GM19043 (cell line): ENCODE results near the gene RPL23.

Source experiments
- ATAC-seq: cut with Tn5 transposase; IDR thresholded peaks from one replicate; pipeline ENCODE4 v1.9.1; 2021; ENCODE audit warnings: low read depth; ENCODE audit not compliant: unreplicated experiment

The RPL23 gene

DNA sequence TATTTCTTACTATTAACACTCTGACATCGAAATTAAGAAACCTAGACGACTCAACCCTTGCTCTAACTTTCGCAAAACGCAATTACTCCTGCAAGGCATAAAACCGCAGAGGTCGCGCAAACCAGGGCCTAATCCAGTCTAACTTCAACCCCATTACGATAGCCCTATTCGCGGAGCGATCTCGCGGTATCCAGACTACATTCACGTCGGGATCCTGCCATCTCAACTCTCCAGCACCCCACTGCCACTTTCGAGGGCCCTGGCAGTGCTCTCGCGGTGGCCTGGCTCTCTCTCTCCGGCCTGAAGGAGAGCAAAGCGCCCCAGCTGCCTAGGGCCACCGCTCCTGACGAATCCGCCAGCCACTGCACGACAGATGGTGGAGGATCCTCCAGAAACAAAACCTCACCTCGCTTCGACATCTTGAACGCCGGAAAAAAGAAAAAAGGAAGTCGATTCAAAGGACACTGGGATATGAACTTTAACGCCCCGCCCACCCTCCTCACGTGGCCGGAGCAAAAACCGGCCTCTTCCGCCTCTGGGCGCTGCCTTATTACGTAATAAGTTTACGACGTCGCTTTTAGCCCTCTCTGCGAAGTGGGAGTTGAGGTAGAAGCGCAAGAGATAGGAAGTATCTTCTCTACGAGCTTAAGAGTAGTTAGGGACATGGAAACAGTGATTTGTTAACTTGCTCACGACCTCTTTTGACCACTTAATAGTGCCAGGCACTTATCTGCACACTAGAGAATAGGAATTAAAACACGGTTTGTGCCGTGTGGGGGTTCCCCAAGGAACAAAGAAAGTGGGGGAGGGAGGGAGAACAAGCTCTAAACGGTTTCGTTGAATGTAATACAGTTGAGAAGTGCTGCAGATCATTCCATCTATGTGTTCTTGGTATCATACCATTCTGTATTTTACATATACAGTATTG, at the start of gene RPL23:
Gene RPL23 (minus strand): TSS at position 430 of the 928 bp plus-strand sequence. CDS start 11 bp downstream, at position 419.
- peak; percentile 82 for ATAC-seq

DNA sequence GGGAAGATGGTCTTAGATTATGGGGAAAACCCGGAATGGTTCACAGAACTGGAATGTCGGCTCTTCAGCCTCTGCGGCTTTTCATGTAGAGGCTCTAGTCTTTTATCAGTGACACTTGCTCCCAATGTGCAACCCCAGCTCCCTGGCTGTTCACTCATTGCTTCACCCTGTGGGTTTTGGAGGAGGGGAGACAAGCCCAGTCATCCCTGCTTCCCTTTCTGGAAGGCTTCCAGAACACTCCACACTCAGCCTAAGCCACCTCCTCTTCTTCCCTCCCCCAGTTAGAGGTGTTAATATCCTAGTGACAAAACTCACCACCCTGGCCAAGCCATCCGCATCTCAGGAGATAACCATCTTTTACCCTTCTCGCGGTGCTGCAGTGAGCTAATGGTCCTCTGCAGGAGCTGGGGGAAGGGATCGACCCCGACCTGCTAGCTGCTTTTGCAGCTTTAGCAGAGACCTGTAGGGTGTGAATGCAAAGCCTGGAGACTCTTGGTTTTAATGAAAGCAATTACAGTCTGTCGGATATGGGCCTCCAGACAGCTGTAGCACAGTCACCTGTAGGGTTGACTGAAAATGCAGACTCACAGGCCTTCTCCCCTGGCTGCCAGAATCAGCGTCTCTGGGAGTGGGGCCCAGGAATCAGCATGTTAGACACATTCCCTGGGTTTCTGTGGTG, 47.6 kb upstream of the RPL23 start:
- no peak for ATAC-seq

DNA sequence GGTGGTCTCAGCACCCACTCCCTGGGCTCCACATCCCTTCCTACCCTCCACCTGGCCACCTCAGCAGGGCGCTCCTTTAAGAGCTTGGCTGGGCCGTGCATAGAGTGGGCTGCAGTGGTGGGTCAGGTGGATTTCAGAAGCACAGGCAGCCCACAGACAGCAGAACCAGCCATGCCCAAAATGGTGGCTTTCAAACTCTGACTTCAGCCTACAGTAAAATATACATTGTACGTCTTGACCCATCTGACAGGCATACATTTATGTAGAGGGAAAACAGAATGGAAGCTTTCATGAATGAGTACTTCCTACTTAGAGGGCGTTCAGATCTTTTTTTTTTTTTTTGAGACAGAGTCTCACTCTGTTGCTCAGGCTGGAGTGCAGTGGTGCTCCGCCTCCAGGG, 45.9 kb upstream of the RPL23 start:
- no peak for ATAC-seq

DNA sequence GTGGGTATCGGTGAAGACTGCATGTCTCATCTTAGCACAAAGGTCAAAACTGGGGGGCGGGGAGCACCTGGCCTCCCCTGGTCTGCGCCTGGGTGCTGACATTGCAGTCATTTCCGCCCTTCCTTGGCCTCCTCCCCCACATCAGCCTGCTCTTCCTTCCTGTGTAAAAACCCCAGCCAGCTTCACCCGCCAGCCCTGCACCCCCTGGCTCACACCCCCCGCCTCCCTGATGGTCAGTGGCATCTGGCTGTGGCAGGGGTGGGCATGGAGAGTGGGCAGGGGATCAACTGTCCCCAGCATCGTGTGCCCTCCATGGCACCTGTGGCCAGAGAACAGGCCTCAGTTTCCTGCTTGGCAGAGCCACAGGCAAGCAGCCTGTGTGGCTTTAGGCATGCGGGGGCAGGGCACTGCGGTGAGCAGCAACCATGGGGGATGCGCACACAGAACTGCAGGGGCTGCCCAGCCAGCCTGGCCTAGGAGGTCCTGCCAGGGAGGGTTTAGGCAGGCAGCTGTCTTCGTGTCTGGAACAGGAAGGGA, 45.4 kb upstream of the RPL23 start:
- ATAC-seq: peak; percentile 87

DNA sequence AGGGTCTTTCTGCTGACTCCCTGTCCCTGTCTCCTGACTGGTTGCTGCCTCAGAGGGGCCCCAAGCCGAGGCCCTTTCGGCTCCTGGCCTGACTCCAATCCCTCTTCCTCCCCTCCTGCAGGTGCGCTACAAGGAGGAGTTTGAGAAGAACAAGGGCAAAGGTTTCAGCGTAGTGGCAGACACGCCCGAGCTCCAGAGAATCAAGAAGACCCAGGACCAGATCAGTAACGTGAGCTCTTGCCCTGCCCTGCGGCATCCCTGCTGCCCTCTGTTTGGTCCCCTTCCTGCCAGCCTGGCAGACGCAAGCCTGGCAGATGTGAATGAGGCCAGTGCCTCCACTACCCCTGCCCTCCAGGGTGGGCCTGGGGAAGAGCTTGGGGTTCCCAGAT, 44.8 kb upstream of the RPL23 start:
- no peak for ATAC-seq

DNA sequence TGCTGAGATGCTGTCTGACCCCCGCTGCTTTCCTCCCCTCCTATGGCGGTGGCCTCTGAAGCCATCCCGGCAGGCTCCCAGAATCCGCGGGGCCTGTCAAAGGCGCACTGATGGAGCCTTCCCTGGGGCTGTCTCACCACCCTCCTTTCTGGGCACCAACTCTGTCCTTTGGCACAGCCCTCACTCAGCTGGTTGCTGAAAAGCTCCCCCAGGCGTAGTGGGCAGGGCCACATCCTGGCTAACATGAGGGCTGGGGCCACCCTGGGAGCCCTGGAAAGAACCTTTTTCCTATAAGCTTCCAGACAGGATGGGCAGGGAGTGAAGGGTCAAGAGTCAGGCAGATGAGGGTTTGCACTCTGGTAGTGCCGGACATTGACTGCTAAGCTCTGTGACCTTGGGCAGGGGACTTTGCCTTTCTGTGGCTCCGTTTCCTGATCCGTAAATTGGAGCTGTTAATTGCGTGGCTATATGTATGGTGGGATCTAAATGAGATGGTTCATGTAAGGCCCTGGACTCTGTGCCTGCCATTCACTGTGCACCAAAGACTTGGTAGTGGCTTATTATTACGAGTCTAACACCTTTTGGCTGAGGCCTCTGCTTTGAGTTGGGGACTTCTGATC, 44.3 kb upstream of the RPL23 start:
- no peak for ATAC-seq

DNA sequence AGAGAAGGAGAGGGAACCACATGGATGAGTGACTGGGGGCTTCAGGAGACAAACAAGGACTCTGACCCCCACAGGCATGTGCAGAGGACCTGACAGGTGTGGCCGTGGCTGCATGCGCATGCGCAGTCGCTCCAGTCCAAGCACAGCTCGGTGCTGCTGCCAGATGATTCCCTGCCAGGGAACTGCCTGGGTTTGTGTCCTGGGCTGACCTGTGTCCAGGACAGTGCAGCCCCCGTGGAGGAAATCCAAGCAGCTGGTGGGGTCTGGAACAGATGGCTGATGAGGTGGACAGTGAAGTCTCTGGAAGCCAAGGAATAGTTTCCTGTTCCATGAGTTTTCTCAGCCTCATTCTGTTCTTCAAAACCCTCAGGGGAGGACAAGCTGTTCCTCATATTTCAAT, 43.7 kb upstream of the RPL23 start:
- ATAC-seq: no peak

DNA sequence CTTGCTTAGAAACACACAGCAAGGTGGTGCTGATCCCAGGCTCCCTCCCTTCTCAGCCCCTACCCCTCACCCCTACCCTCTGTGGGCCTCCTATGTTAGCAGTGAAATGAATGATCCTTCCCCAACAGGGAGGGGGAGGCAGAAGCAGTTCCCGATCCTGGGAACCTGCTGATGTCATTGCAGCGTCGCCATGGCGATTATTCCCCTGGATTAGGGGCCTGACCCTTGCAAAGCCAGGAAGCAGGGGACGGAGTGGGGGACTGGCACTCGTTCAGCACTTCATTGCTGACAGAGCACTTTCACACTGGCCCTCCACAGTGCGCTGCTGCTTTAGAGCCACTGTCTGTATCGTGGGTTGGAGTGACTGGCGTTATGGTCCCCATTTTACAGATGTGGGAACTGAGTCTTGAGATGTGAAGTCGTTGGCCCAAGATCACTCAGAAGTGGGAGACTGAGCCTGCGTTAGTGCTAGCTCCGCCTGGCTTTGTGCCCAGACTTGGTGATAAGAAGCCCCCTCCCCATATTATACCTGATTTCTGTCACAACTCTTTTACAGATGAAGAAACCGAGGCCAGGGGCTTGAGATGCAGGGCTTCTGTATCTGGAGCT, 42.9 kb upstream of the RPL23 start:
- no peak for ATAC-seq

DNA sequence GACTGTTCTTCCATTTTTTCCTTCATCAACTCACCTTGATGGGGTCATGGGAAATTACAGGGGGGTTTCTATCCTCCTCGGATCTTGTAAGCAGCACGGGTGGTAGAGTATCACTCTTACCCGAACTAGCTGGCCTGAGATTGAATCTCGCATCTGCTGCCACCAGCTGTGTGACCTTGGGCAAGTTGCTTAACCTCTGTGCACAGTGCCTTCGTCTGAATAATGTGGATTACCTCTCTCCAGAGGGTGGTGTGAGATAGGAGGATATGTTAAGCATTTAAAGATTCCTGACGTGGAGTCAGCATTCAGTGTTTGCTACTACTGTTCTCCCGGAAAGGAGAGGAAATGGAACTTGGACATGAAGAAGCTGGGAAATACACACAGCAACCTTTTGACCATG, 40.8 kb upstream of the RPL23 start:
- no peak for ATAC-seq

DNA sequence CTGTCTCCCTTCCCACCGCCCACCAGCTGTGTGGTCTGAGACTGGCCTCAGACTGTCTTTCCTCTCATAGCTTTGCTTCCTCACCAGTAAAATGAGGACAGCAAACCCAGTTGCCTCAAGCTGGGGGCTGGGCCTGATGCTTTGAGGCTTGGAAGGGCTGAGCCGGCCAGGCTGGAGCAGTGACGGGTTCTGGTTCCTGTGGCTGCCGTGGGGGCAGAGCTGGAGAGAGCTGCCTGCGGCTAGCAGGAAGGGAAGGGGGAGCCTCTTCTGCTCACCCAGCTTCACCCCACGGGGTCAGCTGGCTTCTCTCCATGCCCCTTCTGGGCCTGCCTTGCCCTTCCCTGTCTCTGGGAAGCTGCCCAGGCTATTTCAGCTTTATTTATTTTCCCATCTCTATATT, 40.1 kb upstream of the RPL23 start:
- no peak for ATAC-seq

DNA sequence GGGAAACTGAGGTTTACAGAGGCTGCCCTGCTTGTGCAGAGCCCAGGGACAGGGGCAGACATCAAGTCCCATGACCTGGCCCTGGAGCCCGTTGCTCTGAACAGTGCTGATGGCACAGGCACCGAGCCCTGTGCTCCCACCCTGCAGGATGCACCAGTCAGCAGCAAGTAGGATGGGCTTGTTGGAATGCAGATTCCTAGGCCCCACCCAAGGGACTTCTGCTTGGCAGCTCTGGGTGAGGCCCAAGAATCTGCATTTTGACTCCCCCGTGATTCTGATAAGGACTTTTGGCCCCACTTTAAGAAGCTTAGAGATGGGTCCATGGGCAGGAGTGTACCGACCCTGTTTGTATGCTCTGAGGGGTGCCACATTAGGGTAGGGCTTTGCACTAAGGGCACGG, 39.6 kb upstream of the RPL23 start:
- no peak for ATAC-seq

DNA sequence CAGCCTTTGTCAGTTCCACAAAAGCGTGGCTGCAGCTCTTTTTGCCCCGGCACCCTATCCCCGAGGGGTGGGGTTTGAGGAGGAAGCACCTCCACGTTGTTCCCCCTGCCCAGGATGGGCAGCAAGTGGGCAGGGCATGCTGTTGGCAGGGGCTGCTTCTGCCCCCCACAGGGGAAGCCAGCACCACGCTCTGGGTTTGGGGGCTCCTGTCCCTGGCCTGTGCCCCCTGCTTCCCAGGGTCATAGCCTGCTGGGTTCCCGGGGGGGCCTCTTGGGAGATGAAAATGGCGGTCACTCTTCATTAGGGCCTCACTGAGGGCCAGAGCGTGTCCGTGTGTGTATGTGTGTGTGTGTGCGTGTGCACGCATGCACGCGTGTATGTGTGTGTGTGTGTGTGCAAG, 39.1 kb upstream of the RPL23 start:
- ATAC-seq: no peak

DNA sequence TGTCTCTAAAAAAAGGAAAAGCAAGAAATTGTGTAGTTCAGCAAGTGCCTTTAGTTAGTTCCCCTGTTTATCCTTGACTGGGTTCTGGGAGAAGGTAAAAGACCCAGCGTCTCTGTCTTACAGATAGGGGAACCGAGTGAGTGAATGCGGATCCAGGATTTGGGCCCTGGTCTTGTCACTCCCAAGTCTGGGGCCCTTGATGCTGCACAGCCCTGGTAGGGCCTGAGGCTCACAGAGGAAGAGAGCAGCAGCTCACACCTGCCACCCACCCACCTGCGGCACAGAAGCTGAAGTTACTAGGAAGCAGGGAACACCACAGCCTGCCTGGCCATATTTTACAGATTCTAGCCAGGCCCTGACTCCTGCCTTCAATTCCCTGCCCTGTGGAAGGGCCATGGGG, 38.6 kb upstream of the RPL23 start:
- no peak for ATAC-seq

DNA sequence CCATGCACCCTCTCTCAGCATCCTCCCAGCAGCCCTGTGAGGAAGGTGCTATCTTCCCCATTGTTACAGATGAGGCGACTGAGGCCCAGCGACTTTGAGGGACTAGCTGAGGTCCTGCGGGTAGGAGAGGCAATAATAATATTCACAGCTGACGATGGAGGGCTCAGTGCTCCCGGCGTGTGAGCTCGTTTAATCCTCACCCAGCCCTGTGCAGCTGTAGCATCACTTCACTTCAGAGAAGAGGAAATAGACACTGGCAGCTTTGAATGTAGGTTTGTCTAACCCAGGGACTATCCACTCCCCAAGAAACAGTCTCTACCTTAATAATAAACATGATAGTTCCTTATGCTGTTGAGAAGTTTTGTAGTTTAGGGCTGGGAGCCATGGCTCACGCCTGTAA, 37.9 kb upstream of the RPL23 start:
- ATAC-seq: no peak

DNA sequence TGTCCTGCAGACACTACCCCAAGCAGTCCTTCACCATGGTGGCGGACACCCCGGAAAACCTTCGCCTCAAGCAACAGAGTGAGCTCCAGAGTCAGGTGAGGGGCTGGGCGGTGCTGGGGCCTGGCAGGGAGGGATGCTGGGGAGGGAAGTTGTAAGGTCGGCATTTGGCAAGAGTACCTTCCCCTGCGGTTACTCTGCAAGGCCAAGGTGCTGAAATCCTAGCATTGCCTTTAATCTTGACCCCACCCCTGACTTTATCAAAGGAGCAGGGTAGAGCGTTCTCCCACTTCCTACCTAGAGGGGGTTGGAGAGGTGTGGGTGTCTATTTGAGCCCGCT, 36.9 kb upstream of the RPL23 start:
- no peak for ATAC-seq

DNA sequence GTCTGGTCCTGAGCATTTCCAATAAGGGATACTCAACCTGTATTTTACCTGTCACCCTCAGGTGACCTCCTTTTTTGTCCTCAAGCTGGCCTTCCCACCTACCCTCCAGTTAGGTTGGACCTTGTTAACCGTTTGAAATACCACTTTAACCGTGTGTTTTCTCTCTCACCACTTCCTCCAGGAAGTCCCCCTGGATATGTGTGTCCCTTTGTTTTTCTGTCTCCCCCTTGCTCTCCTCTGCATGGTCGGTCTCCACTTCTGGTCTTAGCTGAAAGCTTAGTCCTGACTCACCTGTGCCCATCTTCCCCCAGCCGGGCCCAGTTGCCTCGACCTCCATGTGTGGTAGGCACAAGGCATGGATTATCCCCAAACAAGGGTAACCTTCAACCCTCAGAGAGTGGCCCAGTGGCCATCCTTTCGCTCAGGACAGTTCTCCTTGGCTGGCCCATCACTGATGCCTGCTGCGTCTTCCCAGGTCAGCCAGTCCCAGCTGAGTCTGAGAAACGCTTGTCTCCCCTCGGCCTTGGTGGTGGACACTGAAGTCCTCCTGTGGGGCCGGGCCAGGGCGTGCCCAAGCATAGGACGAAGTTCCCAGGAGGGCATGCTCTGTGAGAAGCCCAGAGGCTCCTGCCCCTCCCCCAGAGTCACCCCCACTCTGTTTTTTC, 36.4 kb upstream of the RPL23 start:
- ATAC-seq: no peak

DNA sequence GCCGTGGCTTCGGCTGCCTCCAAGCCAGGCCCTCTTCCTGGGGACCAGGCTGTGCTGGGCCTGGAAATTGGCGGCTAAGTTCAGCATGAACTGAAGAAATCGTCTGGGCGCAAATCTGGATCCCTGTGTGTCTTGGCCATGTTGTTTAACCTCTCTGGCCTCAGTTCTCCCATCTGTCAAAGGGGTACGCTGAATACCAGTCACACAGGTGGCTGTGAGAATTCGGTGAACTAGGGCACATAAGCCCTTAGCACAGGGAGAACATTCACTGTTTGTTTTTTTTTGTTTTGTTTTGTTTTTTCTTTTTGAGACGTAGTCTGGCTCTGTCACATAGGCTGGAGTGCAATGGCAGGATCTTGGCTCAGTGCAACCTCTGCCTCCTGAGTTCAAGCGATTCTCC, 35.3 kb upstream of the RPL23 start:
- ATAC-seq: no peak

DNA sequence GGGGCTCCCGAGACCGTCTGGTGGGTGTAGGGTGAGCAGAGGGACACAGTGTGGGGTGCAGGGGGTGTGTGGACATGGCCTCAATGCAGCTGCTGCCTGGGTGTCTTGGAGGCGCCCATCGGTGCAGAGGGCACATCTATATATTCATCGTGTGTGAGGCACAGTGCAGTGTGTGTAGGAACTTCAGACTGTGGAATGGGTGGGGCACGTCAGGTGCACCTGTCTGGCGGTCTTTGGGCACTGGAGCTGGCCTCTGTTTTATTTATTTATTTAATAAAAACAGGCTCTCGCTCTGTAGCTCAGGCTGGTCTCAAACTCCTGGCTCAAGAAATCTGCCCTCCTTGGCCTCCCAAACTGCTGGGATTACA, 33.1 kb upstream of the RPL23 start:
- ATAC-seq: no peak

DNA sequence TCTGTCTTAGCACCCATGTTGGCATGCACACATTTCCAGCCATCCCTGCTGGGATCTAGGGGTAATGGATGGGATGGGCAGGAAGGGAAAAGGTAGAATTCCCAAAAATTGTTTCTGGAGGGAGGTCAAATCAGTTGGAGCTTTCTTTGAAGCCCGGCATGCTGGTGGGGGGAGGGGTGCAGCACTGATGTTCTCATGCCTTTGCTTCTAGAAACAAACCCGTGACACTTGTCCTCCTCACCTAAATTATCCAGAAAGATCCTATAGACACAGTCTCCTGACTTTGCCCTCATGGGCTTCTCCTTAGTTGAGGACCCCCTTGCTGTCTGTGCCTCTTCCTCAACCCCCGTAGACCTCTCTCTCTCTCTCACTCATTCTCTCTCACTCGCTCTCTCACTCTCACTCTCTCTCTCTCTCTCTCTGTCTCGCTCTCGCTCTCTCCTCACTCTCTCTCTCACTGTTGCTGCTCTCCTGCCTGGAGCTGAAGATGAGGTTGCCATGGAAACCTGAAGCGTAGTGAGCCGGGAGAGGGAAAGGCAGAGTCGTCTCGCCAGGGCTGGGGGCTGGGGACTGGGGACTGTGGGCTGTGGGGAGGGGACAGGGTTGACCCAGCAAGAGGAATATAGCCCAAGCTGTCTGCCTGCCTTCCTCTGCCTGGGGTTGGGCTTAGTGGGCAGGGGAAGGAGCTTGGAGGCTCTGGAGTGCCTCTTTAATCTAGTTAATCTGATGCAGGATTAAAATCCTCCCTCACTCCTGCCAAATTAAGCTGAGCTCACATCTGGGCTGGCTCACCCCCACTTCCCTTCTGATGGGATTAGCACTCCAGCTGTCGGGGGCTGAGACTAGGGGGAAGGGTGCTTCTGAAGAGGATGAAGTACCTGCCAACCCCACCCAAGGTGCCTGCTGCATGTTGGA, 32.5 kb upstream of the RPL23 start:
- no peak for ATAC-seq
